Mesodermal cell (in vitro differentiated cells): ENCODE measurements around the gene EPN1.
A peak's percentile ranks its signal among the peaks of the same experiment; 100 is the strongest.

ENCODE experiments used
- H3K27ac ChIP-seq: 2 replicates; pipeline ENCODE4 v1.7.0; 2013; ENCODE audit warnings: mild to moderate bottlenecking, low read depth, low read length, moderate library complexity; ENCODE audit not compliant: severe bottlenecking
- H3K36me3 ChIP-seq: 2 replicates; pipeline ENCODE4 v1.7.1; 2013; ENCODE audit warnings: mild to moderate bottlenecking, low read length, moderate library complexity; ENCODE audit not compliant: control insufficient read depth, insufficient read depth
- H3K4me1 ChIP-seq: one replicate; pipeline ENCODE4 v1.7.1; 2013; ENCODE audit warnings: mild to moderate bottlenecking, low read length; ENCODE audit not compliant: insufficient read depth, control insufficient read depth, poor library complexity, severe bottlenecking
- H3K4me3 ChIP-seq: 2 replicates; pipeline ENCODE4 v1.7.0; 2013; ENCODE audit warnings: low read length, control low read depth, mild to moderate bottlenecking; ENCODE audit not compliant: insufficient read depth, poor library complexity, severe bottlenecking; ENCODE audit errors: extremely low read depth
- H3K9me3 ChIP-seq: 2 replicates; pipeline ENCODE4 v1.7.1; 2013; ENCODE audit warnings: mild to moderate bottlenecking, low read length, moderate library complexity; ENCODE audit not compliant: control insufficient read depth
- WGBS, 2 experiments: methylation state at CpG; one replicate each; pipeline ENCODE4 v1.1.5; 2013; ENCODE audit warnings: missing lambda C conversion rate in 2 of 2; ENCODE audit not compliant: insufficient coverage in 2 of 2; 5-methylcytosine and 5-hydroxymethylcytosine counted together

EPN1 gene

GRCh38 chr19:55654323-55654867 is 20.6 kb upstream of the EPN1 start:
- peaks cover 26% of the 10 kb centered on the region for H3K4me1 ChIP-seq
- no peaks in the 10 kb centered on the region for H3K9me3 ChIP-seq
- 0 to 1% methylated on average over 37 to 44 of the region's 52 CpGs for WGBS, 2 experiments
- H3K27ac ChIP-seq = peak overlapping the region; percentile 100
- H3K4me3 ChIP-seq = peak overlapping the region; percentile 99
- peaks cover 50% of the 10 kb centered on the region for H3K36me3 ChIP-seq

- Histone ChIP-seq H3K9me3 (no peaks in the 10 kb centered on the region), H3K4me3 (peak within 1 kb of the TSS; percentile 99), H3K4me1 (peaks cover 31% of the 10 kb centered on the region), H3K36me3 (peaks cover 54% of the 10 kb centered on the region), H3K27ac (peak within 1 kb of the TSS; percentile 100)
- WGBS, 2 experiments = 0% methylated on average over 57 to 66 of the region's 95 CpGs
These were observed 20.0 kb upstream of the EPN1 start, which contains the start of gene U2AF2 for GRCh38 chr19:55654868-55655647. Gene U2AF2 (plus strand): TSS chr19:55655035. CDS start chr19:55655105, 70 bp downstream.

GRCh38 chr19:55655648-55656040 is 19.4 kb upstream of the EPN1 start:
- peaks cover 31% of the 10 kb centered on the region for H3K4me1 ChIP-seq
- H3K4me3 ChIP-seq = peak overlapping the region; percentile 99
- no peaks in the 10 kb centered on the region for H3K9me3 ChIP-seq
- 0 to 1% methylated on average over 12 to 15 of the region's 19 CpGs for WGBS, 2 experiments
- peaks cover 54% of the 10 kb centered on the region for H3K36me3 ChIP-seq
- H3K27ac ChIP-seq = peak overlapping the region; percentile 100

- 77 to 84% methylated on average over 7 of the region's 7 CpGs for WGBS, 2 experiments
- H3K27ac ChIP-seq = no peak overlapping the region
- H3K9me3 ChIP-seq = no peaks in the 10 kb centered on the region
- H3K4me3 ChIP-seq = peak overlapping the region; percentile 99
- peaks cover 37% of the 10 kb centered on the region for H3K4me1 ChIP-seq
- peaks cover 57% of the 10 kb centered on the region for H3K36me3 ChIP-seq
These were observed 18.5 kb upstream of the EPN1 start for GRCh38 chr19:55656552-55656951.

- H3K27ac ChIP-seq = no peak overlapping the region
- peaks cover 62% of the 10 kb centered on the region for H3K36me3 ChIP-seq
- WGBS, 2 experiments = 80 to 83% methylated on average over 16 to 18 of the region's 18 CpGs
- peak overlapping the region; percentile 99 for H3K4me3 ChIP-seq
- no peaks in the 10 kb centered on the region for H3K9me3 ChIP-seq
- peaks cover 37% of the 10 kb centered on the region for H3K4me1 ChIP-seq
These were observed 17.9 kb upstream of the EPN1 start for GRCh38 chr19:55656988-55657747.

GRCh38 chr19:55658846-55659459 is 16.1 kb upstream of the EPN1 start:
- peaks cover 73% of the 10 kb centered on the region for H3K36me3 ChIP-seq
- H3K9me3 ChIP-seq = no peaks in the 10 kb centered on the region
- no peak overlapping the region for H3K4me3 ChIP-seq
- H3K27ac ChIP-seq = no peak overlapping the region
- peaks cover 37% of the 10 kb centered on the region for H3K4me1 ChIP-seq
- WGBS, 2 experiments = 97 to 98% methylated on average over 33 to 34 of the region's 37 CpGs

- Histone ChIP-seq H3K4me1 (peaks cover 37% of the 10 kb centered on the region), H3K36me3 (peaks cover 82% of the 10 kb centered on the region), H3K9me3 (no peaks in the 10 kb centered on the region), H3K4me3 (no peak overlapping the region), H3K27ac (no peak overlapping the region)
- 100% methylated on average over 3 of the region's 9 CpGs; no CpG with 5 or more reads in 1 of the 2 experiments for WGBS, 2 experiments
These were observed 15.2 kb upstream of the EPN1 start for GRCh38 chr19:55659822-55660221.

GRCh38 chr19:55660404-55660803 is 14.6 kb upstream of the EPN1 start:
- WGBS, 2 experiments = 92 to 97% methylated on average over 4 to 6 of the region's 12 CpGs
- peaks cover 85% of the 10 kb centered on the region for H3K36me3 ChIP-seq
- peaks cover 37% of the 10 kb centered on the region for H3K4me1 ChIP-seq
- H3K4me3 ChIP-seq = no peak overlapping the region
- H3K9me3 ChIP-seq = no peaks in the 10 kb centered on the region
- H3K27ac ChIP-seq = no peak overlapping the region

GRCh38 chr19:55660991-55661390 is 14.0 kb upstream of the EPN1 start:
- H3K4me1 ChIP-seq = peaks cover 37% of the 10 kb centered on the region
- H3K36me3 ChIP-seq = peaks cover 86% of the 10 kb centered on the region
- H3K9me3 ChIP-seq = no peaks in the 10 kb centered on the region
- 94 to 95% methylated on average over 12 of the region's 16 CpGs for WGBS, 2 experiments
- no peak overlapping the region for H3K4me3 ChIP-seq
- no peak overlapping the region for H3K27ac ChIP-seq

- 88 to 90% methylated on average over 6 to 7 of the region's 7 CpGs for WGBS, 2 experiments
- H3K36me3 ChIP-seq = peaks cover 87% of the 10 kb centered on the region
- H3K4me3 ChIP-seq = no peak overlapping the region
- no peaks in the 10 kb centered on the region for H3K9me3 ChIP-seq
- peaks cover 32% of the 10 kb centered on the region for H3K4me1 ChIP-seq
- H3K27ac ChIP-seq = no peak overlapping the region
These were observed 13.2 kb upstream of the EPN1 start for GRCh38 chr19:55661826-55662225.
